ENCODE measurements around the gene CALD1. TPM values are rescaled to one million over a fixed set of nuclear protein-coding genes. Genes with fewer than 3 reads are reported as not detected.

CALD1 gene
- total RNA-seq, 2 donors from 2014 or later = 1,459 to 1,514 TPM

GRCh38 chr7:134755422-134756022 lies 23.9 kb upstream of the CALD1 start:
- intact Hi-C loops (cut with DNase I) = no loop called here
- no peak for DNase-seq (ENCODE audit: low spot score)

- intact Hi-C loops (cut with DNase I) = loop anchor here in 1 of 2 donors (2.0 kb wide), 1 partner anchor 17 kb away; no protein-coding TSS in a partner anchor
These were observed 21.5 kb upstream of the CALD1 start for GRCh38 chr7:134757938-134758337.

GRCh38 chr7:134758981-134759380 lies 20.5 kb upstream of the CALD1 start:
- intact Hi-C loops (cut with DNase I) = loop anchor here in 1 of 2 donors (2.0 kb wide), 1 partner anchor 16 kb away; no protein-coding TSS in a partner anchor
- no peak for DNase-seq (ENCODE audit: low spot score)

More at GRCh38 chr7:134757938-134758337, 21.5 kb upstream of the CALD1 start:
- DNase-seq (ENCODE audit: low spot score) = no peak

- intact Hi-C loops (cut with DNase I) = loop anchor here in 1 of 2 donors (5.0 kb wide), 1 partner anchor 69 kb away; no protein-coding TSS in a partner anchor
- no peak for DNase-seq (ENCODE audit: low spot score)
These were observed 18.2 kb upstream of the CALD1 start for GRCh38 chr7:134761266-134761665.

GRCh38 chr7:134763960-134764359 lies 15.5 kb upstream of the CALD1 start:
- no peak for DNase-seq (ENCODE audit: low spot score)
- intact Hi-C loops (cut with DNase I) = loop anchor here in 1 of 2 donors (5.0 kb wide), 1 partner anchor 72 kb away; no protein-coding TSS in a partner anchor

- intact Hi-C loops (cut with DNase I) = loop anchor here in 1 of 2 donors (5.0 kb wide), 1 partner anchor 72 kb away; no protein-coding TSS in a partner anchor
- DNase-seq (ENCODE audit: low spot score) = no peak
These were observed 15.1 kb upstream of the CALD1 start for GRCh38 chr7:134764365-134764764.

GRCh38 chr7:134766779-134767519 lies 12.5 kb upstream of the CALD1 start:
- intact Hi-C loops (cut with DNase I) = no loop called here
- DNase-seq (ENCODE audit: low spot score) = no peak

- intact Hi-C loops (cut with DNase I) = no loop called here
- DNase-seq (ENCODE audit: low spot score) = no peak
These were observed 11.8 kb upstream of the CALD1 start for GRCh38 chr7:134767520-134768168.

- intact Hi-C loops (cut with DNase I) = no loop called here
- no peak for DNase-seq (ENCODE audit: low spot score)
These were observed 11.2 kb upstream of the CALD1 start for GRCh38 chr7:134768243-134768642.

- intact Hi-C loops (cut with DNase I) = no loop called here
These were observed 8.8 kb upstream of the CALD1 start for GRCh38 chr7:134770676-134771075.

GRCh38 chr7:134771111-134771510 lies 8.3 kb upstream of the CALD1 start:
- intact Hi-C loops (cut with DNase I) = no loop called here
- DNase-seq (ENCODE audit: low spot score) = no peak

More at GRCh38 chr7:134770676-134771075, 8.8 kb upstream of the CALD1 start:
- DNase-seq (ENCODE audit: low spot score) = no peak

- intact Hi-C loops (cut with DNase I) = no loop called here
These were observed 7.5 kb upstream of the CALD1 start for GRCh38 chr7:134771889-134772288.

GRCh38 chr7:134772401-134772800 lies 7.0 kb upstream of the CALD1 start:
- DNase-seq (ENCODE audit: low spot score) = no peak
- intact Hi-C loops (cut with DNase I) = no loop called here

More at GRCh38 chr7:134771889-134772288, 7.5 kb upstream of the CALD1 start:
- DNase-seq (ENCODE audit: low spot score) = no peak

- no peak for DNase-seq (ENCODE audit: low spot score)
- intact Hi-C loops (cut with DNase I) = no loop called here
These were observed 6.3 kb upstream of the CALD1 start for GRCh38 chr7:134773164-134773563.

GRCh38 chr7:134774119-134774518 lies 5.3 kb upstream of the CALD1 start:
- DNase-seq (ENCODE audit: low spot score) = no peak
- intact Hi-C loops (cut with DNase I) = loop anchor here in 1 of 2 donors (2.0 kb wide), 1 partner anchor 15 kb away; no protein-coding TSS in a partner anchor

GRCh38 chr7:134777470-134777869 lies 2.0 kb upstream of the CALD1 start:
- DNase-seq (ENCODE audit: low spot score) = no peak
- intact Hi-C loops (cut with DNase I) = loop anchor here in 1 of 2 donors (5.0 kb wide), 1 partner anchor 45 kb away; no protein-coding TSS in a partner anchor

- intact Hi-C loops (cut with DNase I) = loop anchor here in 1 of 2 donors (5.0 kb wide), 1 partner anchor 46 kb away; no protein-coding TSS in a partner anchor
- DNase-seq (ENCODE audit: low spot score) = no peak
These were observed 1.4 kb upstream of the CALD1 start for GRCh38 chr7:134777908-134778580.

GRCh38 chr7:134779741-134780065 lies 269 bp downstream of the CALD1 start:
- DNase-seq (ENCODE audit: low spot score) = no peak
- intact Hi-C loops (cut with DNase I) = loop anchor here in 1 of 2 donors (5.0 to 10.0 kb wide), 4 partner anchors 47 to 155 kb away; no protein-coding TSS in a partner anchor

GRCh38 chr7:134780166-134780828 lies 863 bp downstream of the CALD1 start:
- intact Hi-C loops (cut with DNase I) = loop anchor here in 1 of 2 donors (5.0 to 10.0 kb wide), 3 partner anchors 52 to 155 kb away; no protein-coding TSS in a partner anchor
- no peak for DNase-seq (ENCODE audit: low spot score)

Data from posterior vena cava (tissue), 2 donors.